HEK293 (cell line): ENCODE data around the gene EBF3.

Experiments used
- CTCF ChIA-PET: fragments of 350-600 bp; formaldehyde crosslinking; extraction: SDS; loops from one replicate; lab custom pipeline; 2021; ENCODE audit warnings: antibody characterized with exemption; lab: Yijun Ruan, JAX
- POLR2A ChIA-PET: fragments of 300-600 bp; formaldehyde crosslinking; extraction: SDS; loops from one replicate; lab custom pipeline; 2020; ENCODE audit warnings: antibody characterized with exemption, inconsistent platforms; lab: Yijun Ruan, JAX
- H3K27ac ChIP-seq: fragments of 200-500 bp; sonication (Bioruptor generic); 2 replicates; pipeline ENCODE4 v1.5.1; 2014; ENCODE audit warnings: low read depth, low read length, control low read depth, inconsistent platforms; ENCODE audit errors: extremely low read depth
- H3K36me3 ChIP-seq, 2 experiments: fragments of 200-500 bp in 1 of 2; sonication (Bioruptor generic) in 1 of 2; 1 replicate in 1 of 2; 2 replicates in 1 of 2; pipeline ENCODE4 v1.5.1; 2014 to 2017; ENCODE audit warnings: inconsistent platforms in 2 of 2, low read length in 2 of 2; ENCODE audit not compliant: control insufficient read depth in 2 of 2, insufficient read depth in 1 of 2
- H3K4me1 ChIP-seq: fragments of 200-500 bp; sonication (Bioruptor generic); 2 replicates; pipeline ENCODE4 v1.5.1; 2014; ENCODE audit warnings: mild to moderate bottlenecking, low read length, inconsistent platforms; ENCODE audit not compliant: control insufficient read depth, insufficient read depth
- H3K4me3 ChIP-seq: 2 replicates; pipeline ENCODE4 v1.5.1; 2011; ENCODE audit warnings: low read depth, mild to moderate bottlenecking, control low read depth, low read length, moderate library complexity
- H3K9me3 ChIP-seq: fragments of 200-500 bp; sonication (Bioruptor generic); 2 replicates; pipeline ENCODE4 v1.5.1; 2014; ENCODE audit warnings: low read depth, low read length, inconsistent platforms; ENCODE audit not compliant: control insufficient read depth, insufficient read depth
- GLIS2 ChIP-seq: fragments of 450-650 bp; formaldehyde crosslinking; IDR thresholded peaks from 2 replicates; pipeline ENCODE4 v1.5.1; 2016; ENCODE audit warnings: missing biosample characterization, missing genetic modification characterization
- KLF10 ChIP-seq: fragments of 450-650 bp; IDR thresholded peaks from 2 replicates; pipeline ENCODE4 v1.5.1; 2018; ENCODE audit warnings: missing biosample characterization, mild to moderate bottlenecking, missing genetic modification characterization
- MYNN ChIP-seq: fragments of 450-650 bp; formaldehyde crosslinking; IDR thresholded peaks from 2 replicates; pipeline ENCODE4 v1.5.1; 2016; ENCODE audit warnings: missing biosample characterization, missing genetic modification characterization, borderline replicate concordance
- WT1 ChIP-seq: fragments of 450-650 bp; formaldehyde crosslinking; IDR thresholded peaks from 2 replicates; pipeline ENCODE4 v1.5.1; 2016; ENCODE audit warnings: missing biosample characterization, missing genetic modification characterization
- ZFP37 ChIP-seq: fragments of 450-650 bp; formaldehyde crosslinking; IDR thresholded peaks from 2 replicates; pipeline ENCODE4 v1.5.1; 2016; ENCODE audit warnings: missing biosample characterization, missing genetic modification characterization
- ZNF174 ChIP-seq: fragments of 450-650 bp; formaldehyde crosslinking; IDR thresholded peaks from 2 replicates; pipeline ENCODE4 v1.5.0; 2017; ENCODE audit warnings: missing biosample characterization, mild to moderate bottlenecking, missing genetic modification characterization
- ZNF211 ChIP-seq: fragments of 450-650 bp; formaldehyde crosslinking; IDR thresholded peaks from 2 replicates; pipeline ENCODE4 v1.5.1; 2016; ENCODE audit warnings: low read depth, missing biosample characterization, missing genetic modification characterization
- ZNF223 ChIP-seq: fragments of 450-650 bp; formaldehyde crosslinking; IDR thresholded peaks from 2 replicates; pipeline ENCODE4 v1.5.1; 2016; ENCODE audit warnings: missing biosample characterization, missing genetic modification characterization
- ZNF266 ChIP-seq: fragments of 450-650 bp; formaldehyde crosslinking; IDR thresholded peaks from 2 replicates; pipeline ENCODE4 v1.5.1; 2016; ENCODE audit warnings: missing biosample characterization, missing genetic modification characterization, low read depth
- ZNF391 ChIP-seq: fragments of 450-650 bp; formaldehyde crosslinking; IDR thresholded peaks from 2 replicates; pipeline ENCODE4 v1.5.1; 2016; ENCODE audit warnings: low read depth, missing biosample characterization, missing genetic modification characterization, borderline replicate concordance
- ZNF558 ChIP-seq: fragments of 450-650 bp; formaldehyde crosslinking; IDR thresholded peaks from 2 replicates; pipeline ENCODE4 v1.5.1; 2016; ENCODE audit warnings: missing biosample characterization, missing genetic modification characterization
- ZNF626 ChIP-seq: fragments of 450-650 bp; sonication (Bioruptor Pico); formaldehyde crosslinking; IDR thresholded peaks from 2 replicates; pipeline ENCODE4 v1.5.1; 2018; ENCODE audit warnings: missing biosample characterization, missing genetic modification characterization, inconsistent platforms
- ZNF777 ChIP-seq: fragments of 450-650 bp; formaldehyde crosslinking; IDR thresholded peaks from 2 replicates; pipeline ENCODE4 v1.5.1; 2017; ENCODE audit warnings: missing biosample characterization, missing genetic modification characterization, borderline replicate concordance
- ZSCAN16 ChIP-seq: fragments of 450-650 bp; formaldehyde crosslinking; IDR thresholded peaks from 2 replicates; pipeline ENCODE4 v1.5.1; 2016; ENCODE audit warnings: missing biosample characterization, missing genetic modification characterization
- ZSCAN23 ChIP-seq: fragments of 450-650 bp; formaldehyde crosslinking; IDR thresholded peaks from 2 replicates; pipeline ENCODE4 v1.5.1; 2016; ENCODE audit warnings: missing biosample characterization, missing genetic modification characterization
- TF ChIP-seq, protein P1 (sequence below): fragments of 450-650 bp; formaldehyde crosslinking; IDR thresholded peaks from 2 replicates; pipeline ENCODE4 v1.5.0; 2017; ENCODE audit warnings: missing biosample characterization, missing genetic modification characterization, borderline replicate concordance
- TF ChIP-seq, protein P2 (sequence below): fragments of 450-650 bp; formaldehyde crosslinking; IDR thresholded peaks from 2 replicates; pipeline ENCODE4 v1.5.1; 2016; ENCODE audit warnings: missing biosample characterization, missing genetic modification characterization
- TF ChIP-seq, protein P3 (sequence below): fragments of 450-650 bp; formaldehyde crosslinking; IDR thresholded peaks from 2 replicates; pipeline ENCODE4 v1.5.1; 2016; ENCODE audit warnings: missing biosample characterization, missing genetic modification characterization, borderline replicate concordance
- TF ChIP-seq, protein P4 (sequence below): fragments of 450-650 bp; formaldehyde crosslinking; IDR thresholded peaks from 2 replicates; pipeline ENCODE4 v1.5.1; 2016; ENCODE audit warnings: missing biosample characterization, missing genetic modification characterization, low read depth
- TF ChIP-seq, protein P5 (sequence below): fragments of 450-650 bp; formaldehyde crosslinking; IDR thresholded peaks from 2 replicates; pipeline ENCODE4 v1.5.1; 2016; ENCODE audit warnings: missing biosample characterization, missing genetic modification characterization

Gene EBF3

DNA sequence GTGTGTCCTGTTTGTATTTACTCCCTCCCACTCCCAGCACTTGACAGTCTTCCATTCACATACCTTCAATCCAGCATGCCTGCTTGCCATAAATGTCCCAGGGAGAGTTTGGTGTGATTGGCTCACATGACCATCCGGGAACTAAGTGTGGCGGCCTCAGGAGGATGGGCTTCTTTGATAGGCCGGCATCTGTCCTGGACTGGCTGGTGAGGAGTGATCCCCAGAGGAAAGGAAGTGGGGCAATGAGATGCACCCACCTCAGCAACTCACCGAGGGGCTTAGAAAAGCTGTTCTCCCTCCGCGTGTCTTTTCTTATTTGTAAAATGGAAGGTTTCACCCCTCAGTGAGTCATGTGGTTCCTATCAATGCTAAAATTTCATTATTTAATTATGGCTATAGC is 14.9 kb upstream of the EBF3 start (continued):
- TF ChIP-seq, protein P1, sequence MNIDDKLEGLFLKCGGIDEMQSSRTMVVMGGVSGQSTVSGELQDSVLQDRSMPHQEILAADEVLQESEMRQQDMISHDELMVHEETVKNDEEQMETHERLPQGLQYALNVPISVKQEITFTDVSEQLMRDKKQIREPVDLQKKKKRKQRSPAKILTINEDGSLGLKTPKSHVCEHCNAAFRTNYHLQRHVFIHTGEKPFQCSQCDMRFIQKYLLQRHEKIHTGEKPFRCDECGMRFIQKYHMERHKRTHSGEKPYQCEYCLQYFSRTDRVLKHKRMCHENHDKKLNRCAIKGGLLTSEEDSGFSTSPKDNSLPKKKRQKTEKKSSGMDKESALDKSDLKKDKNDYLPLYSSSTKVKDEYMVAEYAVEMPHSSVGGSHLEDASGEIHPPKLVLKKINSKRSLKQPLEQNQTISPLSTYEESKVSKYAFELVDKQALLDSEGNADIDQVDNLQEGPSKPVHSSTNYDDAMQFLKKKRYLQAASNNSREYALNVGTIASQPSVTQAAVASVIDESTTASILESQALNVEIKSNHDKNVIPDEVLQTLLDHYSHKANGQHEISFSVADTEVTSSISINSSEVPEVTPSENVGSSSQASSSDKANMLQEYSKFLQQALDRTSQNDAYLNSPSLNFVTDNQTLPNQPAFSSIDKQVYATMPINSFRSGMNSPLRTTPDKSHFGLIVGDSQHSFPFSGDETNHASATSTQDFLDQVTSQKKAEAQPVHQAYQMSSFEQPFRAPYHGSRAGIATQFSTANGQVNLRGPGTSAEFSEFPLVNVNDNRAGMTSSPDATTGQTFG (tag by site-specific recombination), result no peak
- no peak for TF ChIP-seq ZNF174
- TF ChIP-seq MYNN, result no peak
- TF ChIP-seq ZNF391 (tag by site-specific recombination), result no peak

DNA sequence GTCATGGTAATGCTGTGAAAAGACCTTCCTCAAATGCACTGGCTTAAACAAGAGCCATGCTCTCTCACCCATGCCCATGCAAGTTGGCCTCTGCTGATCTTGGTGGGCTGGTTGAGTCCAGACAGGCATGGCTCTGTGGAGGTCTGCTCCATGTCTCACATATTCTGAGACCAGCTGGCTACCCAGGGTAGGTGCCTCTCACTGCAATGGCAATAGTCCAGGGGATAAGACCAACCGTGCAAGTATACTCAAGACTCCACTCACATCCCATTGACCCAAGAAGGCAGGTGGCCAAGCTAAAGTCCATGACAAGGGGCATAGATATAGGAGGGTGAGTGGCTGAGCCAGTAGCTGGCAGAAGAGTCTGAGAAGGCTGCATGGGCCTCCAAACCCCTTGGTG is 14.2 kb upstream of the EBF3 start:
- Histone ChIP-seq H3K36me3 (no peaks in the 10 kb centered on the region), H3K9me3 (peaks cover 2% of the 10 kb centered on the region; the same call in 1 of the 2 replicates), H3K4me3 (no peak overlapping the region), H3K27ac (no peak overlapping the region), H3K4me1 (no peaks in the 10 kb centered on the region)
- CTCF ChIA-PET, result interaction anchor here (1.0 kb wide), 1 partner anchor 131 kb away, joined by 3 read pairs; no protein-coding TSS in a partner anchor
- no peak for TF ChIP-seq ZNF558 (tag by site-specific recombination)
- TF ChIP-seq ZNF777 (tag by site-specific recombination), result no peak
- TF ChIP-seq ZSCAN23 (tag by site-specific recombination), result no peak
- TF ChIP-seq, protein P2, sequence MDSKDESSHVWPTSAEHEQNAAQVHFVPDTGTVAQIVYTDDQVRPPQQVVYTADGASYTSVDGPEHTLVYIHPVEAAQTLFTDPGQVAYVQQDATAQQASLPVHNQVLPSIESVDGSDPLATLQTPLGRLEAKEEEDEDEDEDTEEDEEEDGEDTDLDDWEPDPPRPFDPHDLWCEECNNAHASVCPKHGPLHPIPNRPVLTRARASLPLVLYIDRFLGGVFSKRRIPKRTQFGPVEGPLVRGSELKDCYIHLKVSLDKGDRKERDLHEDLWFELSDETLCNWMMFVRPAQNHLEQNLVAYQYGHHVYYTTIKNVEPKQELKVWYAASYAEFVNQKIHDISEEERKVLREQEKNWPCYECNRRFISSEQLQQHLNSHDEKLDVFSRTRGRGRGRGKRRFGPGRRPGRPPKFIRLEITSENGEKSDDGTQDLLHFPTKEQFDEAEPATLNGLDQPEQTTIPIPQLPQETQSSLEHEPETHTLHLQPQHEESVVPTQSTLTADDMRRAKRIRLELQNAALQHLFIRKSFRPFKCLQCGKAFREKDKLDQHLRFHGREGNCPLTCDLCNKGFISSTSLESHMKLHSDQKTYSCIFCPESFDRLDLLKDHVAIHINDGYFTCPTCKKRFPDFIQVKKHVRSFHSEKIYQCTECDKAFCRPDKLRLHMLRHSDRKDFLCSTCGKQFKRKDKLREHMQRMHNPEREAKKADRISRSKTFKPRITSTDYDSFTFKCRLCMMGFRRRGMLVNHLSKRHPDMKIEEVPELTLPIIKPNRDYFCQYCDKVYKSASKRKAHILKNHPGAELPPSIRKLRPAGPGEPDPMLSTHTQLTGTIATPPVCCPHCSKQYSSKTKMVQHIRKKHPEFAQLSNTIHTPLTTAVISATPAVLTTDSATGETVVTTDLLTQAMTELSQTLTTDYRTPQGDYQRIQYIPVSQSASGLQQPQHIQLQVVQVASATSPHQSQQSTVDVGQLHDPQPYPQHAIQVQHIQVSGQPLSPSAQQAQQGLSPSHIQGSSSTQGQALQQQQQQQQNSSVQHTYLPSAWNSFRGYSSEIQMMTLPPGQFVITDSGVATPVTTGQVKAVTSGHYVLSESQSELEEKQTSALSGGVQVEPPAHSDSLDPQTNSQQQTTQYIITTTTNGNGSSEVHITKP (tag by site-specific recombination), result no peak
- POLR2A ChIA-PET, result no interaction called here

DNA sequence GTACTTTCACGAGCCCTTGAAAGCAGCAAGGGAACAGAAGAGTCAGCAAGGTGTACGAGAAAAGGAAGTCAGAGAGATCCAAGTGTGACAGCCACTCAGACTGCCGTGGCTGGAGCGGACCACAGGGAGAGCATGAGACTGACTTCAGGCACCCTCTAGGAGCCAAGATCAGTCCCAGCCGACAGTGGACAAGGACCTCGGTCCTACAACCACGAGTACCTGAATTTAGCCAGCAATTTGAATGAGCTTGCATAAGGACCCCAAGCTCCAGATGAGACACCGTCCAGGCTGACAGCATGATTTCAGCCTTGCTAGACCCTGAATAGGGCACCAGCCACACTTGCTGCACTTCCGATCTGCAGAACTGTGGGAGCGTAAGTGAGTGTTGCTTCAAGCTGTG is 13.7 kb upstream of the EBF3 start:
- Histone ChIP-seq H3K9me3 (peaks cover 2% of the 10 kb centered on the region; the same call in 1 of the 2 replicates), H3K36me3 (no peaks in the 10 kb centered on the region), H3K27ac (no peak overlapping the region), H3K4me1 (no peaks in the 10 kb centered on the region), H3K4me3 (no peak overlapping the region)
- CTCF ChIA-PET, result interaction anchor here (0.9 to 1.0 kb wide), 2 partner anchors 71 to 132 kb away, joined by 3 read pairs; no protein-coding TSS in a partner anchor
- POLR2A ChIA-PET, result no interaction called here
- TF ChIP-seq ZNF223 (tag by site-specific recombination) (no peak), WT1 (tag by site-specific recombination) (no peak), ZFP37 (no peak), ZNF211 (tag by site-specific recombination) (no peak), KLF10 (tag by site-specific recombination) (no peak), ZSCAN16 (tag by site-specific recombination) (no peak), ZNF626 (tag by site-specific recombination) (no peak), ZNF266 (no peak), GLIS2 (tag by site-specific recombination) (no peak)
- TF ChIP-seq, protein P3, sequence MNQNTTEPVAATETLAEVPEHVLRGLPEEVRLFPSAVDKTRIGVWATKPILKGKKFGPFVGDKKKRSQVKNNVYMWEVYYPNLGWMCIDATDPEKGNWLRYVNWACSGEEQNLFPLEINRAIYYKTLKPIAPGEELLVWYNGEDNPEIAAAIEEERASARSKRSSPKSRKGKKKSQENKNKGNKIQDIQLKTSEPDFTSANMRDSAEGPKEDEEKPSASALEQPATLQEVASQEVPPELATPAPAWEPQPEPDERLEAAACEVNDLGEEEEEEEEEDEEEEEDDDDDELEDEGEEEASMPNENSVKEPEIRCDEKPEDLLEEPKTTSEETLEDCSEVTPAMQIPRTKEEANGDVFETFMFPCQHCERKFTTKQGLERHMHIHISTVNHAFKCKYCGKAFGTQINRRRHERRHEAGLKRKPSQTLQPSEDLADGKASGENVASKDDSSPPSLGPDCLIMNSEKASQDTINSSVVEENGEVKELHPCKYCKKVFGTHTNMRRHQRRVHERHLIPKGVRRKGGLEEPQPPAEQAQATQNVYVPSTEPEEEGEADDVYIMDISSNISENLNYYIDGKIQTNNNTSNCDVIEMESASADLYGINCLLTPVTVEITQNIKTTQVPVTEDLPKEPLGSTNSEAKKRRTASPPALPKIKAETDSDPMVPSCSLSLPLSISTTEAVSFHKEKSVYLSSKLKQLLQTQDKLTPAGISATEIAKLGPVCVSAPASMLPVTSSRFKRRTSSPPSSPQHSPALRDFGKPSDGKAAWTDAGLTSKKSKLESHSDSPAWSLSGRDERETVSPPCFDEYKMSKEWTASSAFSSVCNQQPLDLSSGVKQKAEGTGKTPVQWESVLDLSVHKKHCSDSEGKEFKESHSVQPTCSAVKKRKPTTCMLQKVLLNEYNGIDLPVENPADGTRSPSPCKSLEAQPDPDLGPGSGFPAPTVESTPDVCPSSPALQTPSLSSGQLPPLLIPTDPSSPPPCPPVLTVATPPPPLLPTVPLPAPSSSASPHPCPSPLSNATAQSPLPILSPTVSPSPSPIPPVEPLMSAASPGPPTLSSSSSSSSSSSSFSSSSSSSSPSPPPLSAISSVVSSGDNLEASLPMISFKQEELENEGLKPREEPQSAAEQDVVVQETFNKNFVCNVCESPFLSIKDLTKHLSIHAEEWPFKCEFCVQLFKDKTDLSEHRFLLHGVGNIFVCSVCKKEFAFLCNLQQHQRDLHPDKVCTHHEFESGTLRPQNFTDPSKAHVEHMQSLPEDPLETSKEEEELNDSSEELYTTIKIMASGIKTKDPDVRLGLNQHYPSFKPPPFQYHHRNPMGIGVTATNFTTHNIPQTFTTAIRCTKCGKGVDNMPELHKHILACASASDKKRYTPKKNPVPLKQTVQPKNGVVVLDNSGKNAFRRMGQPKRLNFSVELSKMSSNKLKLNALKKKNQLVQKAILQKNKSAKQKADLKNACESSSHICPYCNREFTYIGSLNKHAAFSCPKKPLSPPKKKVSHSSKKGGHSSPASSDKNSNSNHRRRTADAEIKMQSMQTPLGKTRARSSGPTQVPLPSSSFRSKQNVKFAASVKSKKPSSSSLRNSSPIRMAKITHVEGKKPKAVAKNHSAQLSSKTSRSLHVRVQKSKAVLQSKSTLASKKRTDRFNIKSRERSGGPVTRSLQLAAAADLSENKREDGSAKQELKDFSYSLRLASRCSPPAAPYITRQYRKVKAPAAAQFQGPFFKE, result no peak
- TF ChIP-seq, protein P4, sequence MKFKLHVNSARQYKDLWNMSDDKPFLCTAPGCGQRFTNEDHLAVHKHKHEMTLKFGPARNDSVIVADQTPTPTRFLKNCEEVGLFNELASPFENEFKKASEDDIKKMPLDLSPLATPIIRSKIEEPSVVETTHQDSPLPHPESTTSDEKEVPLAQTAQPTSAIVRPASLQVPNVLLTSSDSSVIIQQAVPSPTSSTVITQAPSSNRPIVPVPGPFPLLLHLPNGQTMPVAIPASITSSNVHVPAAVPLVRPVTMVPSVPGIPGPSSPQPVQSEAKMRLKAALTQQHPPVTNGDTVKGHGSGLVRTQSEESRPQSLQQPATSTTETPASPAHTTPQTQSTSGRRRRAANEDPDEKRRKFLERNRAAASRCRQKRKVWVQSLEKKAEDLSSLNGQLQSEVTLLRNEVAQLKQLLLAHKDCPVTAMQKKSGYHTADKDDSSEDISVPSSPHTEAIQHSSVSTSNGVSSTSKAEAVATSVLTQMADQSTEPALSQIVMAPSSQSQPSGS (tag by site-specific recombination), result no peak
- TF ChIP-seq, protein P5, sequence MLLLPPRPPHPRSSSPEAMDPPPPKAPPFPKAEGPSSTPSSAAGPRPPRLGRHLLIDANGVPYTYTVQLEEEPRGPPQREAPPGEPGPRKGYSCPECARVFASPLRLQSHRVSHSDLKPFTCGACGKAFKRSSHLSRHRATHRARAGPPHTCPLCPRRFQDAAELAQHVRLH (tag by site-specific recombination), result no peak
